Epithelial cell of proximal tubule (primary cell): ENCODE measurements around the gene STX7. TPM values are rescaled to one million over a fixed set of nuclear protein-coding genes. Genes with fewer than 3 reads are reported as not detected.

ENCODE experiments used
- DNase-seq: peaks from one replicate; pipeline ENCODE4 v3.0.0-alpha.2; 2011; ENCODE audit warnings: low read depth
- H3K4me3 ChIP-seq: 2 replicates; pipeline ENCODE4 v1.5.1; 2011; ENCODE audit warnings: low read depth, mild to moderate bottlenecking, low read length
- total RNA-seq: library from RNA; depleted of rRNA; stranded (reverse); fragments of >200 nt; gene quantifications from 2 replicates; pipeline ENCODE4 v1.2.3, GENCODE V29; 2015
- TF ChIP-seq, protein P1 (sequence below): conservative IDR thresholded peaks from 2 replicates; pipeline ENCODE4 v1.5.1; 2012; ENCODE audit warnings: low read depth, mild to moderate bottlenecking, low read length

STX7 gene
- total RNA-seq, 1 donor from 2014 or later = 25.8 TPM

DNA sequence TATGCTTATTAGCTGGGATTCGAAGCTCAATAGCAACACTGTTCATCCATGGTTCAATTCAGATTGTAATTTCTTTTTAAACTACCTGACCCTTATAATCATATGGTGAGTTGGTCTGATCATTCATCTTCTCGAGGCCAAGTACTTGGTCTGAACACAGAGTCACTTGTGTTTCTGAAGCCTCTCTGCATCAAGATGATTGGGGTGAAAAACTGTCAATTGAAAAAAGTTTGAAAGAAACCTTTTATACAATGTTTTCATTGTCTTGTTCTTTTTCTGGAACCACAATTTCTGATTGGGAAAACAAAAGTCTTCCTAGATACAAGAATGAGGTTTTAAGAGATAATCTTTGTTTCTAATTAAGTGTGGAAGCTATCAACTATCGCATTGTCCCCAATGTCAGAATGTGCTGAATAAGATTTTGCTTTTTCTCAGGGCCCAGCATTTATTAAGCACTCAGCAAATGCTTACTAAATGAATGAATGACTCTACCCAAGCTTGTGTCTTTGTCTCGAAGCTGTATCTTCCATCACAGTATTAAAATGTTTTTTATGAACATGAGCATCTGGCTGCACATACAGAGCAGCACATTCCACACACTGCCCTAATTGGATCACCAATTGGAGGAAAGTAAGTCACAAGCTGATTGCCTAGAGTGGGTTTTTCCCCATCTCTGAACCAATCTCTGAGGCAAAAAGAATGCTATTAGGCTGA, 66.6 kb downstream of the STX7 start:
- no peak overlapping the region for H3K4me3 ChIP-seq
- peak; percentile 32 for DNase-seq
- TF ChIP-seq, protein P1, sequence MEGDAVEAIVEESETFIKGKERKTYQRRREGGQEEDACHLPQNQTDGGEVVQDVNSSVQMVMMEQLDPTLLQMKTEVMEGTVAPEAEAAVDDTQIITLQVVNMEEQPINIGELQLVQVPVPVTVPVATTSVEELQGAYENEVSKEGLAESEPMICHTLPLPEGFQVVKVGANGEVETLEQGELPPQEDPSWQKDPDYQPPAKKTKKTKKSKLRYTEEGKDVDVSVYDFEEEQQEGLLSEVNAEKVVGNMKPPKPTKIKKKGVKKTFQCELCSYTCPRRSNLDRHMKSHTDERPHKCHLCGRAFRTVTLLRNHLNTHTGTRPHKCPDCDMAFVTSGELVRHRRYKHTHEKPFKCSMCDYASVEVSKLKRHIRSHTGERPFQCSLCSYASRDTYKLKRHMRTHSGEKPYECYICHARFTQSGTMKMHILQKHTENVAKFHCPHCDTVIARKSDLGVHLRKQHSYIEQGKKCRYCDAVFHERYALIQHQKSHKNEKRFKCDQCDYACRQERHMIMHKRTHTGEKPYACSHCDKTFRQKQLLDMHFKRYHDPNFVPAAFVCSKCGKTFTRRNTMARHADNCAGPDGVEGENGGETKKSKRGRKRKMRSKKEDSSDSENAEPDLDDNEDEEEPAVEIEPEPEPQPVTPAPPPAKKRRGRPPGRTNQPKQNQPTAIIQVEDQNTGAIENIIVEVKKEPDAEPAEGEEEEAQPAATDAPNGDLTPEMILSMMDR = no peak

DNA sequence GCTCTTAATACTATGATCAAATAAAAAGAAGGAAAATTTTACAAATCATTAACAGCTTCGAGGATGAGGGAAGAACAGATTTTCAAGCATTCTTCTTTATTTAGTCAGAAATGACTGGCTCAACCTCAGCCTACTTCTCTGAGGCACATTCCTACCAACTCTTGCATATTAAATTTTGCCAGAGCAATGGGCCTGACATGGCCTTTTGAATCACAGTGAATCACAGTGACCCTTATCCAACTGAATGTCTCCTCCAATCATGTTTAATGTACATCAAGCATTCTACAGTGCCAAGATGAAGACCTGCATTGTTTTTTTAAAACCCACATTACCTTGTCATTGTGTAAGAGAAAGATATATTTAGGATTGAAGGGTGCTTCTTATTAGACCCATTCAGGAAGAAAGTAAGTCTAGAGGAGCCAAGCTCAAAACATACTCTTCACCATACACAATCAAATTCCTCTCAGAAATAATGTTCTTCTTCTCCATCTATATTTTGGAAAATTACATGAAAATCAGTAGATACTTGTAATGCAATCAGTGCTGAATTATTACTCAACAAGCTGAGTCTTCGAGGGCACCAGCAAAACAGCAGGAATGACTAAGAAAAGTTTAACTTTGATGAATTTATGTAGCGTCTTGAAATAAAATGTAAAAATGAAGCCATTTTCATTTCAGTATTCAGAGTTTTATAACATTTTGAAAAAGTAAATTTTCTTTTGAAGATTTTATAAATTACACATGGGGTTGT, 67.5 kb downstream of the STX7 start:
- TF ChIP-seq, protein P1 = no peak

DNA sequence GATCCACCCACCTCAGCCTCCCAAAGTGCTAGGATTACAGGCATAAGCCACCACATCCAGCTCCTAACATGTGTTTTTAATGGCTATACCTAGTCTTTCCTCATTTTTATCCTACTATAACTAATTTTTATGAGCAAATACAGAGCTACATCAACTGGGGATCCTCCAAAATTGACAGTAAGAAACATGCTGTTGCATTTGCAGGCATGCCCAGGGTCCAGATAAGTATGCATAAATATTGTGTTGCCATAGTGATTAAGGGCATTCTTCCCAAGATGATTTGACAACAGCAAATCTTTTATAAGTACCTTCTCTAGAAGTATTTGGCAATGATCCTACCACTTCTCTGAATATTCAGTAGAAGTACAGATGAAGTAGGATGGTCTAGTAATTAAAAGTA, 69.7 kb downstream of the STX7 start:
- no peak overlapping the region for H3K4me3 ChIP-seq
- no peak for DNase-seq
- TF ChIP-seq, protein P1 = no peak

More for the DNA sequence above, 67.5 kb downstream of the STX7 start:
- no peak overlapping the region for H3K4me3 ChIP-seq
- peak; percentile 94 for DNase-seq

DNA sequence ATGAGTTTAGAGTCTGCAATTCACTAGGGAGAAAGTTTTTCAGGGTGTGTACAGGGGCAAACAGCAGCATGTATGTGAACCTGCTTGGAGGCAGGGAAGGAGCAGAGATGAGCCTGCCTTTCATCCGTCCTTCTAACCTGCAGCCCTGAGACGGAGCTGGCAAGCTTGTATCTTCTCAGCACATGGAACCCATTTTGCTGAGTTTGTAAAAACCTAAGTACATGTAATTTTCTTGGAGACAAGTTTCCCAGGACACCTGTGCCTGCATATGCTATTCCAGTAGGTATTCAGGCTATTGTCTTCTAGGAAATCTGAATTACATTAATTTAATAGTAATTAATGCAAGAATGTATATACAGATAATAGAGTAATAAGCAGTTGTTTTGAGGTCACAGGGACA, 82.8 kb downstream of the STX7 start:
- no peak overlapping the region for H3K4me3 ChIP-seq
- no peak for DNase-seq
- TF ChIP-seq, protein P1 = no peak

DNA sequence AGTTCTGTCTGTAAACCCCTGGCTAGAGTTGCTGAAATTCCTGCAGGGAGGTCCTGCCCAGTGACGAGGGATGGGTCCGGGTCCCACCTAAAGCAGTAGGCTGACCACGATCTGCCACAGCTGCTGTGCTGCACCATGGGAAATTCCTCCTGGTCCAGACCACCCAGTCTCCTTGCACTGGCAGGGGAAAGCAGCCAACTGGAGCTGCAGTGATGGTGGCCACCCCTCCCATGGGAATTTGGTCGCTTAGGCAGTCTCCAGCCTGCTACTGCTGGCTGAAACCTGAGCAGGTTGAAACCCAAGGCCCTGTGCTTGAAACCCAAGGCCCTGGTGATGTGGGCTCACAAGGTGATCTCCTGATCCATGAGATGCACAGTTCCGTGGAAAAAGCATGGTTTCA, 87.7 kb downstream of the STX7 start:
- H3K4me3 ChIP-seq = no peak overlapping the region
- TF ChIP-seq, protein P1 = no peak

DNA sequence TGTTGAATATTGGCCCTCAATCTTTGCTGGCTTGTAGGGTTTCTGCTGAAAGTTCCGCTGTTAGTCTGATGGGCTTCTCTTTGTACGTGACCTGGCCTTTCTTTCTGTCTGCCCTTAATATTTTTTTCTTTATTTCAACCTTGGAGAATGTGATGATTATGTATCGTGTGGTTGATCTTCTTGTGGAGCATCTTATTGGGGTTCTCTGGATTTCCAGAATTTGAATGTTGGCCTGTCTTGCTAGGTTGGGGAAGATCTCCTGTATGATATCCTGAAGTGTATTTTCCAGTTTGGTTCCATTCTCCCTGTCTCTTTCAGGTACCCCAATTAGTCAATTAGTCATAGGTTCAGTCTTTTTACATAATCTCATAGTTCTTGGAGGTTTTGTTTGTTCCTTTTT, 89.1 kb downstream of the STX7 start:
- DNase-seq = no peak

More for the DNA sequence above, 87.7 kb downstream of the STX7 start:
- DNase-seq = no peak

More for the DNA sequence above, 89.1 kb downstream of the STX7 start:
- H3K4me3 ChIP-seq = no peak overlapping the region
- TF ChIP-seq, protein P1 = no peak
